Sigmoid colon (tissue), 7 donors: ENCODE measurements around the gene TM2D3. TPM values are rescaled to one million over a fixed set of nuclear protein-coding genes. Genes with fewer than 3 reads are reported as not detected.
A peak's percentile ranks its signal among the peaks of the same experiment; 100 is the strongest.

Experiments used
- DNase-seq: peaks from one replicate; pipeline ENCODE4 v3.0.0-alpha.2; 2019
- H3K27ac ChIP-seq, 4 donors: fragments of 200-600 bp; sonication (generic); one replicate each; pipeline ENCODE4 v1.5.1; 2016 to 2019; ENCODE audit warnings: mild to moderate bottlenecking in 1 of 4
- H3K27me3 ChIP-seq, 3 donors: fragments of 200-600 bp; sonication (generic); one replicate each; pipeline ENCODE4 v1.5.1; 2019; ENCODE audit warnings: mild to moderate bottlenecking in 1 of 3
- H3K36me3 ChIP-seq, 4 donors: fragments of 200-600 bp; sonication (generic); one replicate each; pipeline ENCODE4 v1.5.1; 2016 to 2019
- H3K4me1 ChIP-seq, 4 donors: fragments of 200-600 bp; sonication (generic); one replicate each; pipeline ENCODE4 v1.5.1; 2017 to 2019
- H3K4me3 ChIP-seq, 4 donors: fragments of 200-600 bp; sonication (generic); one replicate each; pipeline ENCODE4 v1.5.1; 2017 to 2019; ENCODE audit warnings: mild to moderate bottlenecking in 2 of 4, moderate library complexity in 1 of 4
- H3K9me3 ChIP-seq, 4 donors: fragments of 200-600 bp in 3 of 4; sonication (generic) in 3 of 4; one replicate each; pipeline versions ENCODE4 v1.5.1 to v1.6.1; 2013 to 2019
- CTCF ChIP-seq, 4 experiments: fragments of 450-650 bp in 3 of 4; fragments of 200-600 bp in 1 of 4; IDR thresholded peaks; one replicate each; pipeline ENCODE4 v1.5.1; 2016 to 2019; ENCODE audit warnings: antibody characterized with exemption in 4 of 4, mild to moderate bottlenecking in 3 of 4, moderate library complexity in 2 of 4
- EP300 ChIP-seq, 4 donors: sonication (generic); formaldehyde crosslinking; IDR thresholded peaks; one replicate each; pipeline ENCODE4 v1.6.1; 2017; ENCODE audit warnings: antibody characterized with exemption in 4 of 4
- POLR2A ChIP-seq, 2 donors: fragments of 450-650 bp; IDR thresholded peaks; one replicate each; pipeline ENCODE4 v1.6.1; 2016; ENCODE audit warnings: antibody characterized with exemption in 2 of 2, mild to moderate bottlenecking in 2 of 2, moderate library complexity in 2 of 2
- POLR2AphosphoS5 ChIP-seq, 4 donors: sonication (generic); formaldehyde crosslinking; IDR thresholded peaks; one replicate each; pipeline ENCODE4 v1.6.1; 2017; ENCODE audit warnings: antibody characterized with exemption in 4 of 4
- WGBS, 2 donors: extraction: QIAGEN DNeasy Blood & Tissue Kit; methylation state at CpG; one replicate each; pipeline ENCODE4 v1.1.7; 2013; 5-methylcytosine and 5-hydroxymethylcytosine counted together
- intact Hi-C: fragments of 100-400 bp; cut with DNase I; formaldehyde crosslinking; loops from one replicate; pipeline ENCODE4 v1.15.1; 2023
- polyA plus RNA-seq, 3 donors: library from polyadenylated mRNA; stranded (reverse); fragments of 200-250 nt; gene quantifications; one replicate each; pipeline ENCODE4 v1.2.3, GENCODE V29; 2013
- total RNA-seq, 4 donors: library from RNA; depleted of rRNA; stranded (reverse); fragments of >200 nt; gene quantifications; one replicate each; pipeline ENCODE4 v1.1.0, GENCODE V29; 2016
- donor health status: healthy with polysubstance abuse.
- donor health status: Bipolar disorder and iron deficiency.
- donor health status: healthy.

Gene TM2D3
- total and polyA plus RNA-seq, 7 donors: 17.1 to 61.4 (median 49.3) TPM

GRCh38 chr15:101647251-101647650 is 4.9 kb downstream of the TM2D3 start:
- Histone ChIP-seq H3K27me3 (no peaks in the 10 kb centered on the region), H3K36me3 (peaks cover 17 to 76% (median 30%) of the 10 kb centered on the region in 4 donors), H3K9me3 (no peaks in the 10 kb centered on the region), H3K4me3 (no peak overlapping the region), H3K4me1 (peaks cover 0 to 27% (median 24%) of the 10 kb centered on the region in 4 donors), H3K27ac (no peak overlapping the region)
- WGBS, 2 donors: 67 to 84% methylated on average over 3 of the region's 3 CpGs
- TF ChIP-seq POLR2A (IDR thresholded peaks at IDR 0.05) (no peak), CTCF (IDR thresholded peaks at IDR 0.05) (no peak)
- DNase-seq: no peak
- intact Hi-C loops: loop anchor here (10.0 kb wide), 1 partner anchor 142 kb away; no protein-coding TSS in a partner anchor

- Histone ChIP-seq H3K9me3 (no peaks in the 10 kb centered on the region), H3K4me1 (peaks cover 0 to 27% (median 24%) of the 10 kb centered on the region in 4 donors), H3K27ac (no peak overlapping the region), H3K27me3 (no peaks in the 10 kb centered on the region), H3K4me3 (no peak overlapping the region), H3K36me3 (peaks cover 17 to 81% (median 30%) of the 10 kb centered on the region in 4 donors)
- 39 to 71% methylated on average over 8 of the region's 8 CpGs for WGBS, 2 donors
- no peak for DNase-seq
- intact Hi-C loops: loop anchor here (10.0 kb wide), 1 partner anchor 142 kb away; no protein-coding TSS in a partner anchor
- TF ChIP-seq EP300 (IDR thresholded peaks at IDR 0.05): no peak
- no peak for TF ChIP-seq POLR2AphosphoS5 (IDR thresholded peaks at IDR 0.05)
- TF ChIP-seq POLR2A (IDR thresholded peaks at IDR 0.05): no peak
- TF ChIP-seq CTCF (IDR thresholded peaks at IDR 0.05): no peak
Observed at GRCh38 chr15:101646672-101647071, 5.5 kb downstream of the TM2D3 start.

- TF ChIP-seq EP300 (IDR thresholded peaks at IDR 0.05) (no peak), CTCF (IDR thresholded peaks at IDR 0.05) (no peak), POLR2A (IDR thresholded peaks at IDR 0.05) (no peak), POLR2AphosphoS5 (IDR thresholded peaks at IDR 0.05) (no peak)
- Histone ChIP-seq H3K4me1 (peaks cover 0 to 11% (median 5%) of the 10 kb centered on the region in 4 donors), H3K27me3 (no peaks in the 10 kb centered on the region), H3K36me3 (peaks cover 14 to 74% (median 23%) of the 10 kb centered on the region in 4 donors), H3K27ac (peak overlapping the region in 3 of 4 donors; percentile 29 to 40 (median 34)), H3K9me3 (no peaks in the 10 kb centered on the region), H3K4me3 (no peak overlapping the region)
- no peak for DNase-seq
- intact Hi-C loops: loop anchor here (5.0 to 10.0 kb wide), 2 partner anchors 100 to 138 kb away; no protein-coding TSS in a partner anchor
- 51 to 71% methylated on average over 11 of the region's 11 CpGs for WGBS, 2 donors
Observed at GRCh38 chr15:101642361-101642760, 9.8 kb downstream of the TM2D3 start.

GRCh38 chr15:101641894-101642293 is 10.3 kb downstream of the TM2D3 start:
- peaks cover 14 to 70% (median 23%) of the 10 kb centered on the region in 4 donors for H3K36me3 ChIP-seq
- H3K27me3 ChIP-seq: no peaks in the 10 kb centered on the region
- H3K4me1 ChIP-seq: peaks cover 0 to 11% (median 5%) of the 10 kb centered on the region in 4 donors
- 15 to 52% methylated on average over 1 of the region's 1 CpG for WGBS, 2 donors
- intact Hi-C loops: loop anchor here (5.0 to 10.0 kb wide), 2 partner anchors 100 to 137 kb away; no protein-coding TSS in a partner anchor
- TF ChIP-seq POLR2AphosphoS5 (IDR thresholded peaks at IDR 0.05) (peak in 1 of 4 donors; percentile 49), CTCF (IDR thresholded peaks at IDR 0.05) (no peak)
- DNase-seq: no peak
- no peak overlapping the region for H3K4me3 ChIP-seq
- peak overlapping the region in 3 of 4 donors; percentile 29 to 40 (median 34) for H3K27ac ChIP-seq
- H3K9me3 ChIP-seq: no peaks in the 10 kb centered on the region
